GM12873 (cell line): ENCODE measurements around the gene HHATL.

Experiments used
- TF ChIP-seq, protein P1 (sequence below): IDR thresholded peaks from 2 replicates; pipeline ENCODE4 v1.5.1; 2012; ENCODE audit warnings: low read depth, mild to moderate bottlenecking, moderate library complexity, low read length, control low read depth; ENCODE audit not compliant: insufficient read depth; ENCODE audit errors: missing control alignments

Gene HHATL

DNA sequence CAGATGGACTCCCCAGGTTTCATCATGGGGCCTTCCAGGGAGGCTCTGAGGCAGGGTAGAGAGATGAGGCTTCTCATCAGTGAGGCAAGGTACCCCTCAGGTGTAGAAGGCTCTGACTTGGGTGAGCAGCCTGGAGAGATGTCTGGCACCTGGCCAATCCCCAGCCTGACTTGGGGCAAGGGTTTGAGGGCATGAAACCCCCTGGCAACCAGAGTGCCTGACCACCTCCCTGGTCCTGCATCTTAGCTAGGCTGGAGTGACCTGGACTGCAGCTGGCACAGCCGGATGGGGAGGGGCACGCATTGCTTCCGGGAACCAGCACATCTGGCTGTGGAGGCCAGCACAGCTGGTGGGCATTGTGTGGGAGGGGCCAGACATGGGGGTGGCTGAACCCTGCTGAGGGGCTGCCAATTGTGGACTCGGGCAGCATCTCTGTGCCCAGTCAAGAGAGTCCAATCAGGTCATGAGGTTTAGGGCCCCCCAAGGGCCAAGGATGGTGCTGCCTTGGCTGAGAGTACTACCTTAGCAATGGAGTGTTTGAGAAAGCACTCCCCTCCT, 47.2 kb downstream of the HHATL start:
- TF ChIP-seq, protein P1, sequence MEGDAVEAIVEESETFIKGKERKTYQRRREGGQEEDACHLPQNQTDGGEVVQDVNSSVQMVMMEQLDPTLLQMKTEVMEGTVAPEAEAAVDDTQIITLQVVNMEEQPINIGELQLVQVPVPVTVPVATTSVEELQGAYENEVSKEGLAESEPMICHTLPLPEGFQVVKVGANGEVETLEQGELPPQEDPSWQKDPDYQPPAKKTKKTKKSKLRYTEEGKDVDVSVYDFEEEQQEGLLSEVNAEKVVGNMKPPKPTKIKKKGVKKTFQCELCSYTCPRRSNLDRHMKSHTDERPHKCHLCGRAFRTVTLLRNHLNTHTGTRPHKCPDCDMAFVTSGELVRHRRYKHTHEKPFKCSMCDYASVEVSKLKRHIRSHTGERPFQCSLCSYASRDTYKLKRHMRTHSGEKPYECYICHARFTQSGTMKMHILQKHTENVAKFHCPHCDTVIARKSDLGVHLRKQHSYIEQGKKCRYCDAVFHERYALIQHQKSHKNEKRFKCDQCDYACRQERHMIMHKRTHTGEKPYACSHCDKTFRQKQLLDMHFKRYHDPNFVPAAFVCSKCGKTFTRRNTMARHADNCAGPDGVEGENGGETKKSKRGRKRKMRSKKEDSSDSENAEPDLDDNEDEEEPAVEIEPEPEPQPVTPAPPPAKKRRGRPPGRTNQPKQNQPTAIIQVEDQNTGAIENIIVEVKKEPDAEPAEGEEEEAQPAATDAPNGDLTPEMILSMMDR: no peak

DNA sequence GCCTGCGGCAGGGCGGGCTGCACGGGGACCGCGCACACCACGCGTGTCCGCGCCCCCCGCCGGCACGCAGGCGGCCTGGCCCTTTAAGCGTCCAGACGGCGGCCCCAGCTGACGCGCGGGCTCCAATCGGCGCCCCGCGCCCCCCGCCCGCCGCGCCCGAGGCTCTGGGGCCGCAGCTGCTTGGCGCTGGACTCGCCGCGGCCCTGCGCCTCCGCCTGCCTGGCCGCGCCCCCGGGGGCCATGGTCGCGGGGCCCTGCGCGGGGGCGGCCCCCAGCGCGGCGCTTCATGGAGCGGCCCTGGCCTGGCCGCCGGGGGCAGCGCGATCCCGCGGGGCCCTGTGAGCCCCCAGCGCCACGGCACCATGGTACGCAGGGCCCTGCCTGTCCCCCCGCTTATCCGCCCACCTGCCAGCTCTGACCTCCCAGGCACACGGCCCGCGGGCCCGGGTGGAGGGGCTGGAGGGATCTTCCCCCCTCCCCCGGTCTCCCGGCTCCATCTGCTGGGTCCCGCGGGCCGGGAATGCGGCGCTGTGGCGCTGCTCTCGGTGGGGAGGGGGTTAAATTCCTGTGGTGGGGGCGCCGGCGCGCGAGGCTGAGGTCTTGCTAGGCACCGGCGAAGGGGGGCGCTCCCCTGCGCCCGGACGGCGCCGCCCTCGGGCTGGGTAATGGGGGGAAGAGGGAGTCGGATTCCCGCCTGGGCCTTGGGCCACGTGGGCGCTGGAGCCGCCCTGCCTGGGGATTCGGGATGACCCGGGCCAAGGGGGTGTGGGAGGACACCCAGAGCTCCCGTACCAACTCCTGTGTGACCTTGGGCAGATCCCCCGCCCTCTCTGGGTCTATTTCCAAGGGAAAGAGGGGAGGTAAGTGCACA, 48.0 kb downstream of the HHATL start:
- TF ChIP-seq, protein P1: no peak

DNA sequence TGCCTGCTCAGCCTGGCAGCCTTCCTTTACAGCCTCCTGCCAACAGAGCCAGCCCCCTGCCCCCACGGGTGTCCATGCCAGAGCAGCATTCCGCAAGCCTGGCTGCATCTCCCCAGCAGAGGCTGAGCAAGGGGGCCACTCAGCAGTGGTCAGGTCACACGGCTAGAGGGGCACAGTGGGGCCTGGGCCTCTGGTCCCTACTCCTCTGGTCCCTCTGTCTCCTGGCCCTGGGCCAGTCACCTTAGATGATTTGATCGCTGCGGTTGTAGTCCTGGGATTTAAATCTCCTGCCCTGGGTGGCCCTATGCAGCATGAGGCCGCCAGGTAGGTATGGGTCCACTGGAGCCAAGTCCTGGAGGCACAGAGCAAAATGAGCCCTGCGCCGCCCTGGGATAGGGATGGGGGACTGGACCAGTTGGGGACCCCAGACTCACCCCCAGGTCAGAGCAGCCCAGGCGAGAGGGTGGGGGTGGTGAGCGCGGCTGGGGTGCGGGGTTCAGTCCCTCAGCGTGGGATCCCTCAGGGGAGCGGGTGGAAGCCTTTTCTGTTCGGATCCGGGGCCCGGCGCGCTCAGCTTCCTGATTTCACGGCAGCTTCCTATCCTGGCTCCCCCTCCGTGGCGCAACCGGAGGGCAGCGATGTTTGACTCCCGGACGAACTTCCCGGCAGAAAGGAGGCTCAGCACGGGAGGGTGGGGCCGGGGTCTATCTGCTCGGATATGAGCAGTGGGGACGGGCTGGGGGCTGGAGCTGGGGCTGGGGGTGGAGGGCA, 48.9 kb downstream of the HHATL start, which contains the start of gene ZBTB47:
Gene ZBTB47 (plus strand): TSS at position 138 of the 771 bp plus-strand sequence. CDS start 4,659 bp downstream, outside the sequence.
- TF ChIP-seq, protein P1: no peak

DNA sequence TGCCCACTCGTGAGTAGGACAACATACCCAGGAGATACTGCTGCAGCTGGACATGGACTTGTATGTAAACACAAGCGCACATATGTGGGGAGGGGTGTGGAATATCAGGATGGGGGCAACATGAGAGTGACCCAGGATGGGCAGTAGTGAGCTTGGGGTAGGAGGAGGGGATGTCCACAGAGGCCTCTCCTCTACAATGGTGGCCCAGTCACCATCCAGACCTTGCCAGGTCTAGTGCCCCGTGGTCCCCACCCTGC, 49.4 kb downstream of the HHATL start:
- TF ChIP-seq, protein P1: no peak

DNA sequence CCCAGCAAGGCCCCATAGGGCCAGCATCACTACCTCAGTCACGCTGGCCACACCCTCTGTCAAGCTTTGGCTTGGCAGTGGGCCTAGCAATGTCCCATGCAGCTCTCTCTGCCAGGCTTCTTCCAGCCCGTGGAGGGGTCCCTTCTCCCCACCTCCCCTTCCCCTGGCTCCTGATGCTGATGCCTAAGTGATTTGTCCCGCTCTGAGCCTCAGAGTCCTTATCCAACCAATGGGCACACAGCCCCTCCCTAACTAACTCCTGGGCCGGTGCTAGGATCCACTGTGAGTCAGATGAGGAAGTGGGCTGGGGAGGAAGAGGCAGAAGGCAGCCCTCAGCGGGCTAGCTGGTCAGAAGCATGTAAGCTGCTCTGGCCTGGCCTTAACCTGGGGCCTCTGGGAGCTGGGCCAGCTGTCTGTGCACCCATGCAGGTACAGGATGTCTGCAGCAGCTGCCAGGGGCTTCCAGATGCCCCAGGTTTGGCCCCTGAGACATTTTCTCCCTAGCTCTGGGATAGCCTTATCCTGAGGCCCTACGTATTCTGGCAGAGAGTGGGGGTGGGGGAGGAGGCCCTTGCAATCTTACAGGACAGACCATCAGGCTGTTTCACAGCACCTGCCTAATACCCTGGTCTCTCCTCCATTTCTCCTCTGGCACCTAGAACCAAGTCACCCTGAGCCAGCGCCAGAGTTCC, 49.8 kb downstream of the HHATL start:
- TF ChIP-seq, protein P1: no peak

DNA sequence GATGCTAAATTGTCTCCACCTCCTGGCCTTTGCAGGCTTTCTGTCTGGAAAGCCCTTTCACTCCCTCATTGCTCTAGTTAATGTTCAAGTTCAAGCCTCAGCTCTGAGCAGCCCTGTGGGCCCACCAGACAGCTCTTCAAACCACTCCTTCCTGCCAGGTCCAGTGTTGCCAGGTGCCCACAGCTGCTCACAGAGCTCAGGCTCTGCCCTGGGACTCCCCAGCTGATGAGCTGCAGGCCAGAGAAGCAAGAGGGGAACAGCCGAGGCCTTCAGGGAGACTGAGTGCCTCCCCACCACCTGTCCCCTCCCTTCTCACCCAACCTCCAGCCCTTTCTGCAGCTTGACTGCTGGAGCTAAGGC, 50.4 kb downstream of the HHATL start:
- TF ChIP-seq, protein P1: no peak
